Activated naive CD8-positive, alpha-beta T cell treated with anti-CD3 and anti-CD28 coated beads, Interleukin-2, amount 50 U/mL, for 24 hours (primary cell): Measurements from ENCODE around the gene COA6.
"Not testable (repeated sequence)": the region's sequence is repeated elsewhere in the genome, so short reads cannot be mapped to it uniquely, and the experiment has no call there.

Source experiments
- ATAC-seq: fragments of 150-1000 bp; cut with Tn5 transposase; one replicate; pipeline ENCODE4 v1.10.0; 2021
- DNase-seq: peaks from one replicate; pipeline ENCODE4 v3.0.0; 2021
- H3K27ac Mint-ChIP-seq: one replicate; pipeline ENCODE4 v1.8.0; 2021; ENCODE audit warnings: mild to moderate bottlenecking, mixed read lengths
- H3K27me3 Mint-ChIP-seq: one replicate; pipeline ENCODE4 v1.8.0; 2021; ENCODE audit warnings: mixed read lengths
- H3K36me3 Mint-ChIP-seq: one replicate; pipeline ENCODE4 v1.8.0; 2021; ENCODE audit warnings: low read depth, mixed read lengths
- H3K4me1 Mint-ChIP-seq: one replicate; pipeline ENCODE4 v1.8.0; 2021; ENCODE audit warnings: mixed read lengths
- H3K4me3 Mint-ChIP-seq: one replicate; pipeline ENCODE4 v1.8.0; 2021; ENCODE audit warnings: mild to moderate bottlenecking, moderate library complexity, mixed read lengths
- H3K9me3 Mint-ChIP-seq: one replicate; pipeline ENCODE4 v1.8.0; 2021; ENCODE audit warnings: mixed read lengths

Gene COA6

GRCh38 chr1:234381699-234382555 is 8.7 kb downstream of the COA6 start:
- peaks cover 8% of the 10 kb centered on the region for H3K9me3 Mint-ChIP-seq
- ATAC-seq (no peak), DNase-seq (no peak)
- peaks cover 16% of the 10 kb centered on the region for H3K4me1 Mint-ChIP-seq
- no peak overlapping the region for H3K27ac Mint-ChIP-seq
- H3K36me3 Mint-ChIP-seq: peaks cover 64% of the 10 kb centered on the region
- no peaks in the 10 kb centered on the region for H3K27me3 Mint-ChIP-seq
- H3K4me3 Mint-ChIP-seq: no peak overlapping the region

- H3K9me3 Mint-ChIP-seq: no peaks in the 10 kb centered on the region
- no peak for ATAC-seq
- no peak for DNase-seq
- H3K36me3 Mint-ChIP-seq: peaks cover 39% of the 10 kb centered on the region
- no peak overlapping the region for H3K4me3 Mint-ChIP-seq
- H3K4me1 Mint-ChIP-seq: no peaks in the 10 kb centered on the region
- no peak overlapping the region for H3K27ac Mint-ChIP-seq
- no peaks in the 10 kb centered on the region for H3K27me3 Mint-ChIP-seq
Measured at GRCh38 chr1:234386122-234386521, 12.9 kb downstream of the COA6 start.

- Mint-ChIP-seq H3K9me3 (no peaks in the 10 kb centered on the region), H3K4me3 (no peak overlapping the region), H3K36me3 (peaks cover 37% of the 10 kb centered on the region), H3K4me1 (no peaks in the 10 kb centered on the region), H3K27me3 (no peaks in the 10 kb centered on the region), H3K27ac (no peak overlapping the region)
- no peak for DNase-seq
- ATAC-seq: no peak
Measured at GRCh38 chr1:234388094-234388493, 14.8 kb downstream of the COA6 start.

- no peak overlapping the region for H3K27ac Mint-ChIP-seq
Measured at GRCh38 chr1:234393190-234393589, 19.9 kb downstream of the COA6 start.

GRCh38 chr1:234395297-234395696 is 22.0 kb downstream of the COA6 start:
- Mint-ChIP-seq H3K36me3 (peaks cover 34% of the 10 kb centered on the region), H3K27me3 (no peaks in the 10 kb centered on the region), H3K27ac (no peak overlapping the region), H3K4me3 (no peak overlapping the region), H3K9me3 (no peaks in the 10 kb centered on the region), H3K4me1 (peaks cover 23% of the 10 kb centered on the region)
- ATAC-seq (no peak), DNase-seq (no peak)

More at GRCh38 chr1:234393190-234393589, 19.9 kb downstream of the COA6 start:
- DNase-seq (no peak), ATAC-seq (no peak)
- Mint-ChIP-seq H3K9me3 (no peaks in the 10 kb centered on the region), H3K4me1 (peaks cover 6% of the 10 kb centered on the region), H3K27me3 (no peaks in the 10 kb centered on the region), H3K36me3 (peaks cover 31% of the 10 kb centered on the region), H3K4me3 (no peak overlapping the region)

GRCh38 chr1:234396092-234396491 is 22.8 kb downstream of the COA6 start:
- H3K4me1 Mint-ChIP-seq: peaks cover 30% of the 10 kb centered on the region
- no peak overlapping the region for H3K4me3 Mint-ChIP-seq
- no peaks in the 10 kb centered on the region for H3K9me3 Mint-ChIP-seq
- peaks cover 30% of the 10 kb centered on the region for H3K36me3 Mint-ChIP-seq
- DNase-seq: no peak
- H3K27ac Mint-ChIP-seq: no peak overlapping the region
- H3K27me3 Mint-ChIP-seq: no peaks in the 10 kb centered on the region
- ATAC-seq: no peak

GRCh38 chr1:234396871-234397270 is 23.6 kb downstream of the COA6 start:
- ATAC-seq (no peak), DNase-seq (no peak)
- Mint-ChIP-seq H3K9me3 (no peaks in the 10 kb centered on the region), H3K4me1 (peaks cover 37% of the 10 kb centered on the region), H3K27me3 (no peaks in the 10 kb centered on the region), H3K27ac (peak overlapping the region; percentile 70), H3K4me3 (no peak overlapping the region), H3K36me3 (peaks cover 28% of the 10 kb centered on the region)

- no peak overlapping the region for H3K27ac Mint-ChIP-seq
- H3K4me1 Mint-ChIP-seq: peaks cover 41% of the 10 kb centered on the region
- no peak overlapping the region for H3K4me3 Mint-ChIP-seq
Measured at GRCh38 chr1:234397732-234398131, 24.5 kb downstream of the COA6 start.

GRCh38 chr1:234398849-234399381 is 25.7 kb downstream of the COA6 start:
- Mint-ChIP-seq H3K27me3 (no peaks in the 10 kb centered on the region), H3K9me3 (no peaks in the 10 kb centered on the region), H3K27ac (peak overlapping the region; percentile 80), H3K36me3 (peaks cover 37% of the 10 kb centered on the region), H3K4me3 (peak overlapping the region; percentile 62), H3K4me1 (peaks cover 48% of the 10 kb centered on the region)
- ATAC-seq (peak; percentile 33), DNase-seq (no peak)

More at GRCh38 chr1:234397732-234398131, 24.5 kb downstream of the COA6 start:
- no peak for DNase-seq
- Mint-ChIP-seq H3K36me3 (peaks cover 33% of the 10 kb centered on the region), H3K27me3 (no peaks in the 10 kb centered on the region), H3K9me3 (no peaks in the 10 kb centered on the region)
- ATAC-seq: no peak

- not testable (repeated sequence) for H3K27me3 Mint-ChIP-seq, ATAC-seq, H3K9me3 Mint-ChIP-seq, H3K4me3 Mint-ChIP-seq, DNase-seq, H3K27ac Mint-ChIP-seq
- peaks cover 48% of the 10 kb centered on the region for H3K4me1 Mint-ChIP-seq
- H3K36me3 Mint-ChIP-seq: peaks cover 34% of the 10 kb centered on the region
Measured at GRCh38 chr1:234399515-234399914, 26.3 kb downstream of the COA6 start.

GRCh38 chr1:234400773-234401172 is 27.5 kb downstream of the COA6 start:
- DNase-seq (no peak), ATAC-seq (no peak)
- peak overlapping the region; percentile 6 for H3K4me3 Mint-ChIP-seq
- H3K36me3 Mint-ChIP-seq: peaks cover 37% of the 10 kb centered on the region
- H3K9me3 Mint-ChIP-seq: no peaks in the 10 kb centered on the region
- peak overlapping the region; percentile 62 for H3K27ac Mint-ChIP-seq
- no peaks in the 10 kb centered on the region for H3K27me3 Mint-ChIP-seq
- peaks cover 48% of the 10 kb centered on the region for H3K4me1 Mint-ChIP-seq

GRCh38 chr1:234401658-234402057 is 28.4 kb downstream of the COA6 start:
- ATAC-seq (no peak), DNase-seq (no peak)
- Mint-ChIP-seq H3K27me3 (no peaks in the 10 kb centered on the region), H3K9me3 (no peaks in the 10 kb centered on the region), H3K4me1 (peaks cover 47% of the 10 kb centered on the region), H3K36me3 (peaks cover 38% of the 10 kb centered on the region), H3K27ac (peak overlapping the region; percentile 62), H3K4me3 (no peak overlapping the region)

GRCh38 chr1:234402939-234403338 is 29.7 kb downstream of the COA6 start:
- Mint-ChIP-seq H3K27me3 (no peaks in the 10 kb centered on the region), H3K27ac (peak overlapping the region; percentile 1), H3K36me3 (peaks cover 38% of the 10 kb centered on the region), H3K4me1 (peaks cover 43% of the 10 kb centered on the region), H3K9me3 (no peaks in the 10 kb centered on the region), H3K4me3 (no peak overlapping the region)
- ATAC-seq: no peak
- no peak for DNase-seq

GRCh38 chr1:234405676-234406075 is 32.4 kb downstream of the COA6 start:
- Mint-ChIP-seq H3K9me3 (no peaks in the 10 kb centered on the region), H3K4me1 (peaks cover 26% of the 10 kb centered on the region), H3K36me3 (peaks cover 36% of the 10 kb centered on the region), H3K27me3 (no peaks in the 10 kb centered on the region), H3K4me3 (no peak overlapping the region), H3K27ac (peak overlapping the region; percentile 47)
- DNase-seq (no peak), ATAC-seq (no peak)

GRCh38 chr1:234406871-234407270 is 33.6 kb downstream of the COA6 start:
- no peaks in the 10 kb centered on the region for H3K27me3 Mint-ChIP-seq
- no peak overlapping the region for H3K4me3 Mint-ChIP-seq
- no peak for ATAC-seq
- H3K36me3 Mint-ChIP-seq: peaks cover 33% of the 10 kb centered on the region
- peak overlapping the region; percentile 32 for H3K27ac Mint-ChIP-seq
- no peak for DNase-seq
- H3K4me1 Mint-ChIP-seq: peaks cover 14% of the 10 kb centered on the region
- H3K9me3 Mint-ChIP-seq: no peaks in the 10 kb centered on the region
